Type B pancreatic cell (in vitro differentiated cells): Measurements from ENCODE around the gene CNTN4. TPM values are rescaled to one million over a fixed set of nuclear protein-coding genes. Genes with fewer than 3 reads are reported as not detected.

Experiments
- DNase-seq: peaks from one replicate; pipeline ENCODE4 v3.0.0; 2021; ENCODE audit warnings: mixed read lengths; ENCODE audit not compliant: unreplicated experiment; ENCODE audit errors: extremely low spot score
- H3K27ac Mint-ChIP-seq: 2 replicates; pipeline ENCODE4 v1.8.0; 2021; ENCODE audit warnings: mild to moderate bottlenecking, mixed read lengths
- H3K27me3 Mint-ChIP-seq: 2 replicates; pipeline ENCODE4 v1.8.0; 2021; ENCODE audit warnings: mixed read lengths
- H3K36me3 Mint-ChIP-seq: 2 replicates; pipeline ENCODE4 v1.8.0; 2021; ENCODE audit warnings: mixed read lengths
- H3K4me1 Mint-ChIP-seq: one replicate; pipeline ENCODE4 v1.8.0; 2021; ENCODE audit warnings: mixed read lengths; ENCODE audit not compliant: unreplicated experiment
- H3K4me3 Mint-ChIP-seq: 2 replicates; pipeline ENCODE4 v1.8.0; 2021; ENCODE audit warnings: mild to moderate bottlenecking, mixed read lengths
- H3K9me3 Mint-ChIP-seq: 2 replicates; pipeline ENCODE4 v1.8.0; 2021; ENCODE audit warnings: mixed read lengths
- CTCF ChIP-seq: fragments of 200-600 bp; sonication (generic); conservative IDR thresholded peaks from 2 replicates; pipeline ENCODE4 v1.5.0; 2021; ENCODE audit warnings: antibody characterized with exemption, mild to moderate bottlenecking
- total RNA-seq: library from RNA; stranded (reverse); gene quantifications from 2 replicates; pipeline ENCODE4 v1.2.1, GENCODE V29; 2021; ENCODE audit warnings: low replicate concordance

Gene CNTN4
- total RNA-seq, 1 donor from 2014 or later: 29.7 TPM

DNA sequence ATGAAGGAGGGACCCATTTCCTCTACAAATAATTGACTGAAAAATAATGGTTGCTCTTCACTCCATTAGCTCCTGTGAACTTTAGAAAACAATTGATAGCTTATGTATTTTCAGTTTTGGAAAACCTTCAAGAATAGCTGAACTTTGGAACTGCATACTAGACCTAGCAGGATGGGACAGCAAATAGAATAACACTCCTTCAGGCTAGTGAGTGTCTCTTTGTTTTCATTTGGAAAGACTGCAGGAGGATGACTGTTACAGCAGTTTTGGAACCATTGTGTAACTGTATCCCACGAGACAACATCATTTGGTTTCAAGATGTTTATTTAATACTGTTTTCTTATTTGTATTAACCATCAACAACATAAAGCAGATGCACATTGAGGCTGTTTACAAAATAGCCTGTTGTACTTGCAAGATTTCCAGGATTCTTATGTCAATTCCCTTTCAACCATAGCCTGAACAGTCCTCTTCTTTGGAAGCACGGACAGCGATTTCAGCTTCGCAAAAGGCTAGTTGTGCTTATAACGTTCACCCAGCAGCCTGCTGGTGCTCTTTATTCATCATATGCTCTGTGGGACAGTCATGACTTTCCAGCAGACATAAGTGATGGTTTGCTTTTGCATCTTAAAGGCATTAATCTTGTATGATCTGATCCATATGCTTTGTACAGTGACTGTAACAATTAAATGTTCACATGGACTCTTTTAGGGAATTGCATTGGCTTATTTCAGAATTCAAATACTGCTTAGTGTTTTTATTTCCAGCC lies 676.0 kb downstream of the CNTN4 start:
- no peak for TF ChIP-seq CTCF
- Mint-ChIP-seq H3K36me3 (no peaks in the 10 kb centered on the region), H3K4me1 (peaks cover 10% of the 10 kb centered on the region), H3K27me3 (no peaks in the 10 kb centered on the region), H3K4me3 (no peak overlapping the region), H3K27ac (no peak overlapping the region), H3K9me3 (peaks cover 4% of the 10 kb centered on the region)
- no peak for DNase-seq

DNA sequence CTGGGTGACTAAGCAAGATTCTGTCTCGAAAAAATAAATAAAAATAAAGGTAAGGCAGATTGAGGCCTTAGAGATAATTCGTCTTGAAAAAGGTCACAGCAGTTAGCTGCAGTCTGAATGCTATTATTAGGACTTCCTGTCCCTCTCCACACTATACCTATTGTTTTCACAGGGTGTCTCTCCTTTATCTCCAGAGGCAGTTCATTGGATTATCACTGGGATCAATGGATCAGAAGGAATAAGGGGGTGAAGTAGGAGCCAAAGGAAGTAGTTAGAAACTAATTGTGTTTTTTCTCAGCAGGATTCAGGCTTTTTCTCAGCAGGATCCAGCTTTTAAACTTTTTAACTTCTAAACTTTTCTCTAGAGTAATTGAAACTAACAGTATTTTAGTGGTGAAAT lies 684.6 kb downstream of the CNTN4 start:
- Mint-ChIP-seq H3K4me3 (no peak overlapping the region), H3K27me3 (no peaks in the 10 kb centered on the region), H3K27ac (no peak overlapping the region), H3K9me3 (peaks cover 5% of the 10 kb centered on the region), H3K4me1 (no peaks in the 10 kb centered on the region), H3K36me3 (no peaks in the 10 kb centered on the region)
- TF ChIP-seq CTCF: no peak
- no peak for DNase-seq

GRCh38 chr3:2784627-2785026 lies 686.0 kb downstream of the CNTN4 start:
- no peak for TF ChIP-seq CTCF
- no peaks in the 10 kb centered on the region for H3K27me3 Mint-ChIP-seq
- peaks cover 5% of the 10 kb centered on the region for H3K9me3 Mint-ChIP-seq
- no peak for DNase-seq
- no peak overlapping the region for H3K4me3 Mint-ChIP-seq
- H3K27ac Mint-ChIP-seq: no peak overlapping the region
- no peaks in the 10 kb centered on the region for H3K36me3 Mint-ChIP-seq
- no peaks in the 10 kb centered on the region for H3K4me1 Mint-ChIP-seq

GRCh38 chr3:2790266-2790815 lies 691.7 kb downstream of the CNTN4 start:
- H3K4me3 Mint-ChIP-seq: no peak overlapping the region
- no peaks in the 10 kb centered on the region for H3K36me3 Mint-ChIP-seq
- no peak overlapping the region for H3K27ac Mint-ChIP-seq
- DNase-seq: no peak
- no peaks in the 10 kb centered on the region for H3K27me3 Mint-ChIP-seq
- H3K4me1 Mint-ChIP-seq: peaks cover 16% of the 10 kb centered on the region
- no peak for TF ChIP-seq CTCF
- H3K9me3 Mint-ChIP-seq: no peaks in the 10 kb centered on the region

DNA sequence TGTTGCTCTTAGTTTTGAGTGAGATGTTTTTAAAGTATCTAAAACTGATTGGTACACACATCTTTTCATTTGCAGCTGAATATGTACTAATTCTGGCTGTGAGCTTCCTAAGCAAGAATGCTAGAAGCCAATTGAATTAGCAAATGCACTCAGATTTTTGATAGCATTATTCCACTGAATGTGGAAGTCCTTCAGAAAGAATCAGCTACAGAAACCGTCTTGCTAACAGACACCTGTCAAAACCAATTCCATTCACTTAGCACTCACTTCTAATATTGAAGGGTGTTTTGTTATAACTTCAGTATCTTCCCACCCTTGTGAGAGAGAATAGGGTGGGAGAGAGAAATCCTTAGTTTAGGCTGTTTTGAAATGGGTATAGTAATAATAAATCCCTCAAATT lies 693.8 kb downstream of the CNTN4 start:
- Mint-ChIP-seq H3K36me3 (no peaks in the 10 kb centered on the region), H3K4me3 (no peak overlapping the region), H3K27ac (no peak overlapping the region), H3K9me3 (no peaks in the 10 kb centered on the region), H3K27me3 (no peaks in the 10 kb centered on the region), H3K4me1 (peaks cover 16% of the 10 kb centered on the region)
- no peak for DNase-seq
- TF ChIP-seq CTCF: no peak
